ENCODE results near the gene DDX28. TPM values are rescaled to one million over a fixed set of nuclear protein-coding genes. Genes with fewer than 3 reads are reported as not detected.

DDX28 gene
- total and polyA plus RNA-seq, 2 of the 8 experiments (the other 6 are each of a cell fraction or from before 2014, with no cell fraction given) = 16.8 to 28.1 TPM

DNA sequence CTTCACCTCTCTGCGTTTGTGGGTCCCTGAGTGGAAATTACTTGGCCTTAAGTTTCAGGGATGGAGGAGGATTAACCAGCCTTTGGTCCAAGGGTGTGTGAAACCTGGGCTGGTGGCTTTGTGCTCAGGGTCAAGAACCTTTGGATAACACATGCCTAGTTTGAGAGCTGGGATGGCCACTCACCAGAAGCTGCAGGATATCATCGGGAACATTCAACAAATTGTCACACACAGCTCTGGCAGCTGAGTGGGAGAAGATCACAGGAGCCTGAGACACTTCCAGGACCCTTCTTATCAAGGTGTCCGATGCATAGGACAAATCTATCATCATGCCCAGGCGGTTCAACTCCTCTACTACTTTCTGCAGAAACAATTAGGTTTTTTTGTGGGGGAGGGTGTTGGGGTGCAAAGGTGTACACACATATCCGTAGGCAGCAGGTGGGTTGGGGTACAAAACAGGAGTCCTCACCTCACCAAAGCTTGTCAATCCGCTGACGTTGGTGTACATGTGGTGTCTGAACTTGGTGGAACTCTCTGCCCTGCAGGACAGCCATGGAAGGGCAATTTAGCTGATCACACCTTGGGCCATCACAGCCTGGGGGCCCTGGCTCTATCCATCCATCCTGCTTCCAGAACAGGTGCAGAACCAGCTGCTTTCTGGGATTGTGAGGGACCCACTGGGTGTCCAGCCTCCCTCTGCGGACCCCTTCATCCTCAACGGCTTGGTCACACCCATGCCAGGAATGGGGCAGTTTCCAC lies 45.4 kb downstream of the DDX28 start:
- Histone ChIP-seq H3K9ac (replicated peaks in 1 of 4; ENCODE audit: extremely low read depth in 1 of 4, low read depth in 3 of 4, low read length in 3 of 4) (no peak overlapping the region), H3K23me2 (ENCODE audit: low read depth, low read length) (no peaks in the 10 kb centered on the region), H4K8ac (ENCODE audit: extremely low read depth, insufficient read depth, low read length) (no peak overlapping the region), H2BK12ac (ENCODE audit: low read depth, low read length) (no peak overlapping the region), H3K4me3 (ENCODE audit: extremely low read depth in 1 of 4, insufficient read depth in 2 of 4, low read depth in 3 of 4, low read length in 4 of 4) (no peak overlapping the region), H2BK5ac (ENCODE audit: low read depth, low read length) (no peak overlapping the region), H3K27ac (ENCODE audit: low read depth, low read length) (no peak overlapping the region), H3K14ac (ENCODE audit: insufficient read length) (no peak overlapping the region), H3K27me3 (replicated peaks in 1 of 4; ENCODE audit: control insufficient read depth in 3 of 4, extremely low read depth in 1 of 4, insufficient read depth in 3 of 4, low read length in 3 of 4) (peaks cover 0 to 2% (median 0%) of the 10 kb centered on the region in 4 experiments; a peak in 2 of 7 replicates), H3K4ac (replicated peaks; ENCODE audit: insufficient read length, low read depth, low read length) (no peak overlapping the region), H3K9me3 (ENCODE audit: insufficient read depth in 2 of 2, low read depth in 1 of 2, low read length in 1 of 2) (no peaks in the 10 kb centered on the region; a peak in 1 of 4 replicates), H3K23ac (ENCODE audit: insufficient read length) (no peak overlapping the region), H4K20me1 (replicated peaks in 1 of 2; ENCODE audit: control insufficient read depth in 1 of 2, insufficient read depth in 2 of 2, low read length in 2 of 2) (no peaks in the 10 kb centered on the region), H2BK20ac (ENCODE audit: low read length) (no peak overlapping the region), H2BK15ac (ENCODE audit: low read length) (no peak overlapping the region), H3K79me2 (ENCODE audit: control insufficient read depth in 1 of 2, insufficient read depth in 2 of 2, low read length in 2 of 2) (no peaks in the 10 kb centered on the region), H3K56ac (replicated peaks; ENCODE audit: insufficient read length, low read depth, low read length) (no peak overlapping the region), H2BK120ac (replicated peaks; ENCODE audit: low read depth, low read length) (no peak overlapping the region), H2AFZ (ENCODE audit: low read length) (no peak overlapping the region), H2AK5ac (ENCODE audit: low read depth, low read length) (no peak overlapping the region), H3K18ac (ENCODE audit: extremely low read depth, low read length) (no peak overlapping the region), H3K4me1 (replicated peaks in 1 of 4; ENCODE audit: control insufficient read depth in 3 of 4, insufficient read depth in 4 of 4, low read length in 3 of 4) (peaks cover 0 to 4% (median 0%) of the 10 kb centered on the region in 4 experiments; a peak in 3 of 7 replicates), H3K36me3 (ENCODE audit: control insufficient read depth in 2 of 4, insufficient read depth in 4 of 4, low read length in 3 of 4) (no peaks in the 10 kb centered on the region; a peak in 1 of 8 replicates), H4K91ac (replicated peaks; ENCODE audit: insufficient read length, low read length) (no peak overlapping the region), H3K4me2 (ENCODE audit: insufficient read depth in 1 of 2, low read depth in 2 of 2, low read length in 2 of 2) (no peak overlapping the region), H4K5ac (ENCODE audit: insufficient read length, low read depth, low read length) (no peak overlapping the region), H3K79me1 (ENCODE audit: low read depth, low read length) (no peaks in the 10 kb centered on the region)
- TF ChIP-seq, protein P1, sequence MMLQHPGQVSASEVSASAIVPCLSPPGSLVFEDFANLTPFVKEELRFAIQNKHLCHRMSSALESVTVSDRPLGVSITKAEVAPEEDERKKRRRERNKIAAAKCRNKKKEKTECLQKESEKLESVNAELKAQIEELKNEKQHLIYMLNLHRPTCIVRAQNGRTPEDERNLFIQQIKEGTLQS (IDR thresholded peaks at IDR 0.05; ENCODE audit: insufficient read depth, low read depth, low read length) = no peak
- DNase-seq (ENCODE audit: low read depth in 1 of 2, low spot score in 2 of 2) (no peak), FAIRE-seq (no peak)
- WGBS, 2 experiments (ENCODE audit: extremely low coverage in 1 of 2, insufficient coverage in 1 of 2, insufficient read length in 1 of 2, insufficient replicate concordance in 2 of 2, low coverage in 1 of 2, low lambda C conversion rate in 2 of 2, missing lambda C conversion rate in 1 of 2) = 83% methylated on average over 9 of the region's 9 CpGs; no CpG with 5 or more reads in 1 of the 2 experiments
- ChIA-PET POLR2A (ENCODE audit: partially characterized antibody) (interaction anchor here (0.7 to 1.8 kb wide), 3 partner anchors 11 to 46 kb away, joined by 3 to 5 read pairs (median 3); partner anchors contain the start of genes DDX28 and DUS2), CTCF (ENCODE audit: partially characterized antibody) (interaction anchor here (1.2 to 1.5 kb wide), 6 partner anchors 8 to 44 kb away, joined by 3 to 10 read pairs (median 4); no protein-coding TSS in a partner anchor)
